ENCODE data around the gene KCNIP3. TPM values are rescaled to one million over a fixed set of nuclear protein-coding genes. Genes with fewer than 3 reads are reported as not detected.

Gene KCNIP3
- total RNA-seq, 1 experiment from 2014 or later, result not detected

GRCh38 chr2:95303191-95303919, 6.2 kb downstream of the KCNIP3 start:
- no peak overlapping the region for H2AFZ ChIP-seq (ENCODE audit: low read length)
- no peaks in the 10 kb centered on the region for H3K27me3 ChIP-seq (ENCODE audit: low read length)

GRCh38 chr2:95305380-95306061, 8.4 kb downstream of the KCNIP3 start:
- Histone ChIP-seq H3K27ac (ENCODE audit: low read length) (no peak overlapping the region), H3K4me2 (ENCODE audit: low read depth, low read length, poor library complexity, severe bottlenecking) (no peak overlapping the region), H3K9ac (ENCODE audit: low read length) (no peak overlapping the region), H4K20me1 (ENCODE audit: insufficient read depth, low read depth, low read length) (no peaks in the 10 kb centered on the region), H3K36me3 (ENCODE audit: insufficient read depth, low read length) (no peaks in the 10 kb centered on the region), H3K79me2 (ENCODE audit: low read length) (no peaks in the 10 kb centered on the region), H3K9me2 (replicated peaks; ENCODE audit: insufficient read depth, low read length) (no peaks in the 10 kb centered on the region), H3K9me3 (ENCODE audit: low read length) (no peaks in the 10 kb centered on the region), H2AFZ (ENCODE audit: low read length) (no peak overlapping the region), H3K4me1 (ENCODE audit: low read length) (no peaks in the 10 kb centered on the region), H3K27me3 (ENCODE audit: low read length) (no peaks in the 10 kb centered on the region), H3K4me3 (ENCODE audit: low read length) (no peak overlapping the region)
- DNase-seq, result no peak

More at GRCh38 chr2:95303191-95303919, 6.2 kb downstream of the KCNIP3 start:
- Histone ChIP-seq H3K4me1 (ENCODE audit: low read length) (no peaks in the 10 kb centered on the region), H3K4me2 (ENCODE audit: low read depth, low read length, poor library complexity, severe bottlenecking) (no peak overlapping the region), H3K4me3 (ENCODE audit: low read length) (no peak overlapping the region), H3K9me2 (replicated peaks; ENCODE audit: insufficient read depth, low read length) (no peaks in the 10 kb centered on the region), H3K9ac (ENCODE audit: low read length) (no peak overlapping the region), H3K36me3 (ENCODE audit: insufficient read depth, low read length) (no peaks in the 10 kb centered on the region), H4K20me1 (ENCODE audit: insufficient read depth, low read depth, low read length) (no peaks in the 10 kb centered on the region), H3K27ac (ENCODE audit: low read length) (no peak overlapping the region), H3K9me3 (ENCODE audit: low read length) (no peaks in the 10 kb centered on the region), H3K79me2 (ENCODE audit: low read length) (no peaks in the 10 kb centered on the region)
- no peak for DNase-seq

GRCh38 chr2:95306336-95306895, 9.3 kb downstream of the KCNIP3 start:
- H3K79me2 ChIP-seq (ENCODE audit: low read length), result no peaks in the 10 kb centered on the region
- no peak overlapping the region for H2AFZ ChIP-seq (ENCODE audit: low read length)
- H3K9ac ChIP-seq (ENCODE audit: low read length), result no peak overlapping the region
- no peak for DNase-seq
- no peaks in the 10 kb centered on the region for H3K9me2 ChIP-seq (replicated peaks; ENCODE audit: insufficient read depth, low read length)
- H3K27me3 ChIP-seq (ENCODE audit: low read length), result no peaks in the 10 kb centered on the region
- H4K20me1 ChIP-seq (ENCODE audit: insufficient read depth, low read depth, low read length), result no peaks in the 10 kb centered on the region
- no peaks in the 10 kb centered on the region for H3K36me3 ChIP-seq (ENCODE audit: insufficient read depth, low read length)
- no peak overlapping the region for H3K4me2 ChIP-seq (ENCODE audit: low read depth, low read length, poor library complexity, severe bottlenecking)
- H3K4me1 ChIP-seq (ENCODE audit: low read length), result no peaks in the 10 kb centered on the region
- H3K9me3 ChIP-seq (ENCODE audit: low read length), result no peaks in the 10 kb centered on the region
- no peak overlapping the region for H3K4me3 ChIP-seq (ENCODE audit: low read length)
- H3K27ac ChIP-seq (ENCODE audit: low read length), result no peak overlapping the region

- no peak overlapping the region for H3K27ac ChIP-seq (ENCODE audit: low read length)
- no peaks in the 10 kb centered on the region for H3K79me2 ChIP-seq (ENCODE audit: low read length)
- H3K4me1 ChIP-seq (ENCODE audit: low read length), result no peaks in the 10 kb centered on the region
- no peak overlapping the region for H3K9ac ChIP-seq (ENCODE audit: low read length)
- H3K36me3 ChIP-seq (ENCODE audit: insufficient read depth, low read length), result no peaks in the 10 kb centered on the region
- H3K9me3 ChIP-seq (ENCODE audit: low read length), result no peaks in the 10 kb centered on the region
- DNase-seq, result no peak
- no peak overlapping the region for H3K4me3 ChIP-seq (ENCODE audit: low read length)
- H3K4me2 ChIP-seq (ENCODE audit: low read depth, low read length, poor library complexity, severe bottlenecking), result no peak overlapping the region
- no peaks in the 10 kb centered on the region for H3K9me2 ChIP-seq (replicated peaks; ENCODE audit: insufficient read depth, low read length)
- H4K20me1 ChIP-seq (ENCODE audit: insufficient read depth, low read depth, low read length), result no peaks in the 10 kb centered on the region
- no peaks in the 10 kb centered on the region for H3K27me3 ChIP-seq (ENCODE audit: low read length)
- H2AFZ ChIP-seq (ENCODE audit: low read length), result no peak overlapping the region
Observed at GRCh38 chr2:95307036-95307435, 9.9 kb downstream of the KCNIP3 start.

- Histone ChIP-seq H2AFZ (ENCODE audit: low read length) (no peak overlapping the region), H3K79me2 (ENCODE audit: low read length) (no peaks in the 10 kb centered on the region), H4K20me1 (ENCODE audit: insufficient read depth, low read depth, low read length) (no peaks in the 10 kb centered on the region), H3K9ac (ENCODE audit: low read length) (no peak overlapping the region), H3K4me2 (ENCODE audit: low read depth, low read length, poor library complexity, severe bottlenecking) (no peak overlapping the region), H3K27ac (ENCODE audit: low read length) (no peak overlapping the region), H3K4me1 (ENCODE audit: low read length) (no peaks in the 10 kb centered on the region), H3K27me3 (ENCODE audit: low read length) (no peaks in the 10 kb centered on the region), H3K9me3 (ENCODE audit: low read length) (no peaks in the 10 kb centered on the region), H3K4me3 (ENCODE audit: low read length) (no peak overlapping the region), H3K36me3 (ENCODE audit: insufficient read depth, low read length) (no peaks in the 10 kb centered on the region), H3K9me2 (replicated peaks; ENCODE audit: insufficient read depth, low read length) (no peaks in the 10 kb centered on the region)
- no peak for DNase-seq
Observed at GRCh38 chr2:95307878-95308277, 10.7 kb downstream of the KCNIP3 start.

GRCh38 chr2:95308426-95308990, 11.4 kb downstream of the KCNIP3 start:
- Histone ChIP-seq H3K36me3 (ENCODE audit: insufficient read depth, low read length) (no peaks in the 10 kb centered on the region), H3K9ac (ENCODE audit: low read length) (no peak overlapping the region), H3K4me2 (ENCODE audit: low read depth, low read length, poor library complexity, severe bottlenecking) (no peak overlapping the region), H3K27ac (ENCODE audit: low read length) (no peak overlapping the region), H3K27me3 (ENCODE audit: low read length) (no peaks in the 10 kb centered on the region), H3K79me2 (ENCODE audit: low read length) (no peaks in the 10 kb centered on the region), H3K4me1 (ENCODE audit: low read length) (no peaks in the 10 kb centered on the region), H2AFZ (ENCODE audit: low read length) (no peak overlapping the region), H3K4me3 (ENCODE audit: low read length) (no peak overlapping the region), H4K20me1 (ENCODE audit: insufficient read depth, low read depth, low read length) (no peaks in the 10 kb centered on the region), H3K9me2 (replicated peaks; ENCODE audit: insufficient read depth, low read length) (no peaks in the 10 kb centered on the region), H3K9me3 (ENCODE audit: low read length) (no peaks in the 10 kb centered on the region)
- DNase-seq, result no peak

GRCh38 chr2:95309599-95309998, 12.5 kb downstream of the KCNIP3 start:
- Histone ChIP-seq H3K9ac (ENCODE audit: low read length) (no peak overlapping the region), H3K4me3 (ENCODE audit: low read length) (no peak overlapping the region), H3K4me2 (ENCODE audit: low read depth, low read length, poor library complexity, severe bottlenecking) (no peak overlapping the region), H3K9me3 (ENCODE audit: low read length) (no peaks in the 10 kb centered on the region), H3K9me2 (replicated peaks; ENCODE audit: insufficient read depth, low read length) (no peaks in the 10 kb centered on the region), H3K79me2 (ENCODE audit: low read length) (no peaks in the 10 kb centered on the region), H3K36me3 (ENCODE audit: insufficient read depth, low read length) (no peaks in the 10 kb centered on the region), H3K27ac (ENCODE audit: low read length) (no peak overlapping the region), H3K4me1 (ENCODE audit: low read length) (no peaks in the 10 kb centered on the region), H3K27me3 (ENCODE audit: low read length) (no peaks in the 10 kb centered on the region), H4K20me1 (ENCODE audit: insufficient read depth, low read depth, low read length) (no peaks in the 10 kb centered on the region), H2AFZ (ENCODE audit: low read length) (no peak overlapping the region)
- DNase-seq, result no peak

- DNase-seq, result no peak
- no peaks in the 10 kb centered on the region for H3K9me2 ChIP-seq (replicated peaks; ENCODE audit: insufficient read depth, low read length)
- no peaks in the 10 kb centered on the region for H3K79me2 ChIP-seq (ENCODE audit: low read length)
Observed at GRCh38 chr2:95310216-95310615, 13.1 kb downstream of the KCNIP3 start.

More at GRCh38 chr2:95310216-95310615, 13.1 kb downstream of the KCNIP3 start:
- Histone ChIP-seq H3K4me3 (ENCODE audit: low read length) (no peak overlapping the region), H4K20me1 (ENCODE audit: insufficient read depth, low read depth, low read length) (no peaks in the 10 kb centered on the region), H3K9me3 (ENCODE audit: low read length) (no peaks in the 10 kb centered on the region), H3K27me3 (ENCODE audit: low read length) (no peaks in the 10 kb centered on the region), H3K27ac (ENCODE audit: low read length) (no peak overlapping the region), H2AFZ (ENCODE audit: low read length) (no peak overlapping the region), H3K9ac (ENCODE audit: low read length) (no peak overlapping the region), H3K36me3 (ENCODE audit: insufficient read depth, low read length) (no peaks in the 10 kb centered on the region), H3K4me2 (ENCODE audit: low read depth, low read length, poor library complexity, severe bottlenecking) (no peak overlapping the region), H3K4me1 (ENCODE audit: low read length) (no peaks in the 10 kb centered on the region)

Measured in Karpas-422 (cell line).